NCI-H2196 (cell line): ENCODE measurements around the gene CD69.
"Not testable (repeated sequence)": the region's sequence is repeated elsewhere in the genome, so short reads cannot be mapped to it uniquely, and the experiment has no call there.

Source experiments
- DNase-seq: peaks from one replicate; lab custom pipeline; 2025; ENCODE audit not compliant: unreplicated experiment; lab: John Stamatoyannopoulos, UW

Gene CD69

GRCh38 chr12:9751204-9752144 is 9.2 kb downstream of the CD69 start:
- DNase-seq: no peak

GRCh38 chr12:9750276-9751203 is 10.2 kb downstream of the CD69 start:
- DNase-seq: peak; percentile 22

GRCh38 chr12:9749640-9750039 is 11.1 kb downstream of the CD69 start:
- no peak for DNase-seq

GRCh38 chr12:9745199-9745598 is 15.5 kb downstream of the CD69 start:
- no peak for DNase-seq

GRCh38 chr12:9742661-9743060 is 18.0 kb downstream of the CD69 start:
- no peak for DNase-seq

- no peak for DNase-seq
Measured at GRCh38 chr12:9741726-9742125, 19.0 kb downstream of the CD69 start.

- DNase-seq: no peak
Measured at GRCh38 chr12:9740106-9740750, 20.5 kb downstream of the CD69 start.

- not testable (repeated sequence) for DNase-seq
Measured at GRCh38 chr12:9739404-9740105, 21.1 kb downstream of the CD69 start.

GRCh38 chr12:9738905-9739304 is 21.8 kb downstream of the CD69 start:
- DNase-seq: not testable (repeated sequence)

- no peak for DNase-seq
Measured at GRCh38 chr12:9736936-9737705, 23.6 kb downstream of the CD69 start.

- no peak for DNase-seq
Measured at GRCh38 chr12:9735601-9736000, 25.1 kb downstream of the CD69 start.

- DNase-seq: no peak
Measured at GRCh38 chr12:9732921-9733461, 27.7 kb downstream of the CD69 start, which contains the start of gene CLECL1. CLECL1 (minus strand) TSS chr12:9733097.

- DNase-seq: no peak
Measured at GRCh38 chr12:9731797-9732196, 28.9 kb downstream of the CD69 start.

- no peak for DNase-seq
Measured at GRCh38 chr12:9731393-9731792, 29.3 kb downstream of the CD69 start.

- DNase-seq: no peak
Measured at GRCh38 chr12:9730591-9730990, 30.1 kb downstream of the CD69 start.

- no peak for DNase-seq
Measured at GRCh38 chr12:9730011-9730410, 30.7 kb downstream of the CD69 start.

- DNase-seq: no peak
Measured at GRCh38 chr12:9729082-9729481, 31.6 kb downstream of the CD69 start.

- DNase-seq: no peak
Measured at GRCh38 chr12:9727813-9728212, 32.9 kb downstream of the CD69 start.

GRCh38 chr12:9725213-9725870 is 35.4 kb downstream of the CD69 start:
- no peak for DNase-seq
